Measurements from ENCODE around the gene LIN52.
A peak's percentile ranks its signal among the peaks of the same experiment; 100 is the strongest.

Gene LIN52

DNA sequence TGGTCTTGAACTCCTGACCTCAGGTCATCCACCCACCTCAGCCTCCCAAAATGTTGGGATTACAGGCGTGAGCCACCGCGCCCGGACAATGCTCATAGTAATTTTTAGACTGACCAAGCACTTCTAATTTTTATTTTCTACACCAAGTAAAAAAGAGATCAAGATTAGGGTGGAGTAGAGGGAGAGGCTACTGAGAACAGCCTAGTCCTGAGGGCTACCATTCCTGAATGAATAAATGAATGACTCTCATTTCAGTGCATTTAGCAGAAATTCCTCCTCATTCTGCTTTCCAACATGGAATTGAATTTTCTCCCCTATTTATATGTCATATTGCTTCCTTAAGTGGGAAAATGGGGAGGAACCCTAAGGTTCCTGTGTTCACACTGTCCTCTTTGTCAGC lies 39.2 kb upstream of the LIN52 start:
- H2AFZ ChIP-seq (ENCODE audit: low read depth, low read length) = no peak overlapping the region
- H3K27me3 ChIP-seq (ENCODE audit: low read depth, low read length) = no peaks in the 10 kb centered on the region
- no peak overlapping the region for H3K27ac ChIP-seq (ENCODE audit: low read length)
- no peak overlapping the region for H3K4me2 ChIP-seq (ENCODE audit: low read length)
- no peak overlapping the region for H3K9ac ChIP-seq (ENCODE audit: low read length)
- H3K4me1 ChIP-seq (ENCODE audit: low read length) = peaks cover 11% of the 10 kb centered on the region
- no peak for TF ChIP-seq EZH2phosphoT487 (IDR thresholded peaks at IDR 0.05; ENCODE audit: low read depth)
- TF ChIP-seq, protein P1, sequence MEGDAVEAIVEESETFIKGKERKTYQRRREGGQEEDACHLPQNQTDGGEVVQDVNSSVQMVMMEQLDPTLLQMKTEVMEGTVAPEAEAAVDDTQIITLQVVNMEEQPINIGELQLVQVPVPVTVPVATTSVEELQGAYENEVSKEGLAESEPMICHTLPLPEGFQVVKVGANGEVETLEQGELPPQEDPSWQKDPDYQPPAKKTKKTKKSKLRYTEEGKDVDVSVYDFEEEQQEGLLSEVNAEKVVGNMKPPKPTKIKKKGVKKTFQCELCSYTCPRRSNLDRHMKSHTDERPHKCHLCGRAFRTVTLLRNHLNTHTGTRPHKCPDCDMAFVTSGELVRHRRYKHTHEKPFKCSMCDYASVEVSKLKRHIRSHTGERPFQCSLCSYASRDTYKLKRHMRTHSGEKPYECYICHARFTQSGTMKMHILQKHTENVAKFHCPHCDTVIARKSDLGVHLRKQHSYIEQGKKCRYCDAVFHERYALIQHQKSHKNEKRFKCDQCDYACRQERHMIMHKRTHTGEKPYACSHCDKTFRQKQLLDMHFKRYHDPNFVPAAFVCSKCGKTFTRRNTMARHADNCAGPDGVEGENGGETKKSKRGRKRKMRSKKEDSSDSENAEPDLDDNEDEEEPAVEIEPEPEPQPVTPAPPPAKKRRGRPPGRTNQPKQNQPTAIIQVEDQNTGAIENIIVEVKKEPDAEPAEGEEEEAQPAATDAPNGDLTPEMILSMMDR (IDR thresholded peaks at IDR 0.05; ENCODE audit: low read depth, low read length) = no peak
- H3K4me3 ChIP-seq (ENCODE audit: low read length) = no peak overlapping the region
- H3K9me3 ChIP-seq (ENCODE audit: insufficient read depth, low read length) = no peaks in the 10 kb centered on the region
- H4K20me1 ChIP-seq (ENCODE audit: insufficient read depth, low read length) = no peaks in the 10 kb centered on the region
- H3K79me2 ChIP-seq (ENCODE audit: low read length) = no peaks in the 10 kb centered on the region
- H3K36me3 ChIP-seq (replicated peaks; ENCODE audit: low read depth, low read length) = no peaks in the 10 kb centered on the region

DNA sequence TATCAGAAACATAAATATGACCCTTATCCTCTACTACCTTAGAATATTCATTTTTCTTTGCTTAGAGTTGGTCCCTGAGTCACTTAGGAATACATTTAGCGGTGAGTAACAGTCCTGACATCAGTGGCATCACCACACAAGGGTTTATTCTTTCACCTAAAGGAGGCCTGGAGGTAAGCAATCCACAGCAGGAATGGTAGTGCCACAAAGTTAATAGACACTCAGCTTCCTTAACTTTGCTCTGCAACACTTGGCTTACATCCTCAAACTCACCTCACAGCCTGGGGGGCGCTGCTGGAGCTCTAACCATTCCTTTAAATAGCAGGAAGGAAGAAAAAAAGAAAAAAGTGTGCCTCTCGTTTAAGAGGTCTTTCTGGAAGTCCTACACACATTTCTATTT lies 36.5 kb upstream of the LIN52 start:
- no peaks in the 10 kb centered on the region for H3K27me3 ChIP-seq (ENCODE audit: low read depth, low read length)
- no peak overlapping the region for H3K9ac ChIP-seq (ENCODE audit: low read length)
- TF ChIP-seq, protein P1 (IDR thresholded peaks at IDR 0.05; ENCODE audit: low read depth, low read length) = peak; percentile 13; the same call in 1 of the 2 replicates
- TF ChIP-seq EZH2phosphoT487 (IDR thresholded peaks at IDR 0.05; ENCODE audit: low read depth) = no peak
- H2AFZ ChIP-seq (ENCODE audit: low read depth, low read length) = no peak overlapping the region
- no peaks in the 10 kb centered on the region for H3K9me3 ChIP-seq (ENCODE audit: insufficient read depth, low read length)
- no peak overlapping the region for H3K27ac ChIP-seq (ENCODE audit: low read length)
- H4K20me1 ChIP-seq (ENCODE audit: insufficient read depth, low read length) = no peaks in the 10 kb centered on the region
- no peak overlapping the region for H3K4me3 ChIP-seq (ENCODE audit: low read length)
- H3K79me2 ChIP-seq (ENCODE audit: low read length) = no peaks in the 10 kb centered on the region
- no peak overlapping the region for H3K4me2 ChIP-seq (ENCODE audit: low read length)
- H3K36me3 ChIP-seq (replicated peaks; ENCODE audit: low read depth, low read length) = no peaks in the 10 kb centered on the region
- H3K4me1 ChIP-seq (ENCODE audit: low read length) = peaks cover 13% of the 10 kb centered on the region

- Histone ChIP-seq H3K4me3 (ENCODE audit: low read length) (no peak overlapping the region), H3K9ac (ENCODE audit: low read length) (no peak overlapping the region), H3K4me2 (ENCODE audit: low read length) (peak overlapping the region; percentile 32), H3K27ac (ENCODE audit: low read length) (peak overlapping the region; percentile 6; the same call in 1 of the 2 replicates), H3K9me3 (ENCODE audit: insufficient read depth, low read length) (no peaks in the 10 kb centered on the region), H2AFZ (ENCODE audit: low read depth, low read length) (peak overlapping the region; percentile 3; the same call in 1 of the 2 replicates), H3K79me2 (ENCODE audit: low read length) (no peaks in the 10 kb centered on the region), H4K20me1 (ENCODE audit: insufficient read depth, low read length) (no peaks in the 10 kb centered on the region), H3K4me1 (ENCODE audit: low read length) (peaks cover 13% of the 10 kb centered on the region), H3K36me3 (replicated peaks; ENCODE audit: low read depth, low read length) (no peaks in the 10 kb centered on the region), H3K27me3 (ENCODE audit: low read depth, low read length) (no peaks in the 10 kb centered on the region)
- TF ChIP-seq, protein P1 (IDR thresholded peaks at IDR 0.05; ENCODE audit: low read depth, low read length) = no peak
- TF ChIP-seq EZH2phosphoT487 (IDR thresholded peaks at IDR 0.05; ENCODE audit: low read depth) = no peak
Measured at GRCh38 chr14:74049876-74050495, 34.8 kb upstream of the LIN52 start.

DNA sequence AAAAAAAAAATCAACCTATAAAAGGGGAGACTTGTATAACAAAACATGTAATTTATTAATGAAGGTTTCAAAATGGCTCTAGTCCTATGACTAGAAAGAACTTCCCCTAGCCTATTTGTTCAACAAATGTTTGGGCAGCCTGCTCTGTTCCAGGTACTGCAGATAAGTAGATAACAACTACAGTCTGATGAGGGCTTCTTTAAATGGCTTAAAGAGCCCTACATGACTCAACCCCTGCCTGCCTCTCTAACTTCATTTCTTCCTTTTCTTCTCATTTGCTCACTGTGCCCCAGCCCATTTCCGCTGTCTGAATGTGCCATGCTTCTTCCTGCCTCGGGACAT lies 22.0 kb upstream of the LIN52 start:
- Histone ChIP-seq H3K4me2 (ENCODE audit: low read length) (no peak overlapping the region), H3K4me1 (ENCODE audit: low read length) (no peaks in the 10 kb centered on the region), H3K27me3 (ENCODE audit: low read depth, low read length) (no peaks in the 10 kb centered on the region), H2AFZ (ENCODE audit: low read depth, low read length) (no peak overlapping the region), H3K9ac (ENCODE audit: low read length) (no peak overlapping the region), H3K9me3 (ENCODE audit: insufficient read depth, low read length) (no peaks in the 10 kb centered on the region), H4K20me1 (ENCODE audit: insufficient read depth, low read length) (no peaks in the 10 kb centered on the region), H3K4me3 (ENCODE audit: low read length) (no peak overlapping the region), H3K27ac (ENCODE audit: low read length) (no peak overlapping the region), H3K36me3 (replicated peaks; ENCODE audit: low read depth, low read length) (no peaks in the 10 kb centered on the region), H3K79me2 (ENCODE audit: low read length) (no peaks in the 10 kb centered on the region)
- no peak for TF ChIP-seq EZH2phosphoT487 (IDR thresholded peaks at IDR 0.05; ENCODE audit: low read depth)
- TF ChIP-seq, protein P1 (IDR thresholded peaks at IDR 0.05; ENCODE audit: low read depth, low read length) = no peak

All from OCI-LY3 (cell line).